HG03442 (cell line): ENCODE data around the gene ARHGAP6.
"Not testable (repeated sequence)": the region's sequence is repeated elsewhere in the genome, so short reads cannot be mapped to it uniquely, and the experiment has no call there.

Source experiments
- ATAC-seq: cut with Tn5 transposase; IDR thresholded peaks from one replicate; pipeline ENCODE4 v1.9.1; 2021; ENCODE audit warnings: mild to moderate bottlenecking, moderate library complexity; ENCODE audit not compliant: unreplicated experiment

The ARHGAP6 gene

DNA sequence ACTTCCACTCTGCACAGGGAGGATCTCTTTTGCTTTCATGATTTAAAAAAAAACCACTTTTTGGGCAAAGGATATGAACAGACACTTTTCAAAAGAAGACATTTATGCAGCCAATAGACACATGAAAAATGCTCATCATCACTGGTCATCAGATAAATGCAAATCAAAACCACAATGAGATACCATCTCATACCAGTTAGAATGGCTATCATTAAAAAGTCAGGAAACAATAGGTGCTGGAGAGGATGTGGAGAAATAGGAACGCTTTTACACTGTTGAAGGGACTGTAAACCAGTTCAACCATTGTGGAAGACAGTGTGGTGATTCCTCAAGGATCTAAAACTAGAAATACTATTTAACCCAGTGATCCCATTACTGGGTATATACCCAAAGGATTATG is 87.4 kb downstream of the ARHGAP6 start:
- not testable (repeated sequence) for ATAC-seq

DNA sequence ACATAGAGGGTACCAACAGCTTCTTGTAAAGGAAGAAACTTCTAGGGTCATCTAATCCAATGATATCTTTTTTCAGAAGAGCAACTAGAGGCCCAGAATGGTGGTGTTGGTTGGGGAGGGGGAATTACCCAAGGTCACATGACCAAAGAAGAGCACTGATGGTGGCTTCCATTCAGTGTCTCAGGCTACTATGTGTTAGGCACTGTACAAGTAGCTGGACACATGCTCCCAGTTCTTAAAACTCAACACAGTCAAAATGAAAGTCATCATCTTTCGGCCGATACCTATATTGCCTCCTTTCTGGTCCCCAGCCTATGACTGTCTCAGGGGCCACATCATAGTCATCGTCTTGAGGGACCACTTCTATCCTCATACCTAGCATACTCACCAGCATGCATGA is 88.1 kb downstream of the ARHGAP6 start:
- ATAC-seq: no peak

- ATAC-seq: no peak
Observed at GRCh38 chrX:11575332-11575731, 90.4 kb downstream of the ARHGAP6 start.

DNA sequence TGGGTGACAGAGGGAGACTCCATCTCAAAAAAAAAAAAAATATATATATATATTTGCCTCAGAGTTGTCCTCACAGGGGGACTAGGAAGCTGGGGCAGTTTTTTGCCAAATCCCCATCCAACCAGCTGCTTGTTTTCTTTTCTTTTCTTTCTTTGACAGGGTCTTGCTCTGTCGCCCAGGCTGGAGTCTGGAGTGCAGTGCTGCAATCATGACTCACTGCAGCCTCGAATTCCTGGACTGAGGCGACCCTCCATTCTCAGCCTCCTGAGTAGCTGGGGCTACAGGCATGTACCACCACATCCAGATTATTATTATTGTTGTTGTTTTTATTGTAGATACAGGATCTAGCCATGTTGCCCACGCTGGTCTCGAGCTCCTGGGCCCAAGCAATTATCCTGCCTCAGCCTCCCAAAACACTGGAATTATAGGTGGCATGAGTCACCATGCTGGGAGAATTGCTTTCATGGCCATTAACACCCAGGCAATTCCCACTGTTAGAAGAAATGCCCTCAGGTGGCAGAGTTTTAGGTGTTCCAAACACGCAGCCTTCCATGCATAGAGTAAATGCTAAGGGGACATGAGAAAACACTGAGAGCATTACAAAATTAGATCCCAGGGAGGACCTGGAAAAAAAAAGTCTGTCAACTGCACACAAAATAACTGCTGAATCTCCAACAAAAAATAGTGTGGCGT is 98.0 kb downstream of the ARHGAP6 start:
- no peak for ATAC-seq

DNA sequence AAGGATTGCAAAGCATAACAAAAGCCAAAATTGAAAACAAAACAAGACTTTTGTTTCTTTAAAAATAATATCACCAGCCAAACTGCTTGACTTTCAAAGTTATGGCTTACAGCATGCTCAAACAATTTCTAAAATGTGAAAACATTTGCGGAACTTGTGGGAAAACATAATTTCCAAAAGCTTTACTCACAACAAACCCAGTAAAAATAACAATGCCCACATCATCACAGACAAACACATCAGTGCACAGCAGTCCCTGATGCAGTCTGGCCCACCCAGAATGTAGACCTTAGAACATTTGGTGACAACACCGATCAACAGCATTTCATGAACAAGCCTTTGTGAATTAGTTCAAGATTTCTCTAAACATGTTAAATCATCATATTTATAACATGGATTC is 98.9 kb downstream of the ARHGAP6 start:
- no peak for ATAC-seq

DNA sequence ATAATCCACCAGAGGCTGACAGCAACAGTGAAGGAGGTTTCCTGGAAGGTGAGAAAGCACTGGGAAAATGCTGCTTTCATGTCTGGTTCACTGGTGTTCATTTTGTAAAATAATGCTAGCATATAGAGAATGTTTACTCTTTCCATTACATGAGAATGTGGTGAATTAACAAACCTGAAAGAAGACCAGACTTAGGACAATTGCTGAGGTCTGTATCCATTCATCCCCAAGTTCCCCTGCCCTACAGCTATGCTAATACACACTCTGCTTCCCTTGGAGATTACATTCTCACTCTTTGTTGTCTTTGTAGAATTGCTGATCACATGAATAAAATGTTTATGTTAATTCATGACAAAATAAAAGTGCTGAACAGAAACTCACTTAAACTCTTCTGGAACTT is 99.5 kb downstream of the ARHGAP6 start:
- ATAC-seq: no peak

DNA sequence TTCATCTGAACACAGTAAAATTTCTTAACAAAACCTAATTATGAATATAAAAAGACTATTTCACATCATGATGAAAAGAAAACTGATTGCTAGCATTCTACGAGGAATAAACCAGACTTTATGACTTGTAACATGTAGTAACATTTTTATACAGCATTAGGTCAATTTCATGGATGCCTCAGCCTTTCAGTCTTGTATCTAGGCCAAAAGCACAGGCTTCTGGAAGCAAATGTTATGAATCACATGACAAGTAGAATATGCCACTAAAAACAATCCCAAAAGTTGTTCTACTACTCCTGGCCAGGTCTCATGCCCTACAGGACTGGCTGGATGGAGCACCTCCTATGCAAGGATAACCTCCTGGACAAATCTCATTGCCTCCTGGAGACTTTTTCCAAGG is 101.2 kb downstream of the ARHGAP6 start:
- ATAC-seq: no peak

- no peak for ATAC-seq
Observed at GRCh38 chrX:11562570-11562969, 103.2 kb downstream of the ARHGAP6 start.

DNA sequence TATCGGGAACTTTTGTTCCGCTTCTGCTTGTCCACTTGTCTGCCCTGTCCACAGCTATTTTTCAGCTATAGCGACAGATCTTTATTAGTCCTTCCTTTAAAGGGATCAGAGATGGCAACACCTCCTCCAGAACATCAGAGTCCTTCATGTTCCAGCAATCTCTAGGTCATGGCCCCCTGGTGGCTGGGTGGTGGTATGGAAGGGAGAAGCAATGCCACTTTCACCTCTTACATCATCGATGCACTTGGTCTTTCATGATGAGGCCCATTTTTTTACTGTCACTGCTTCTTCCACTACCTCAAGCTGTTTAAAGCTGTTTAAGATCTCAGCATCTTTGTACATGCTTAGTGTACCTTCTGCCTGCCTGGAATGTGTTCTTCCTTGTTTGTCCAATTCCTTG is 106.7 kb downstream of the ARHGAP6 start:
- ATAC-seq: no peak

DNA sequence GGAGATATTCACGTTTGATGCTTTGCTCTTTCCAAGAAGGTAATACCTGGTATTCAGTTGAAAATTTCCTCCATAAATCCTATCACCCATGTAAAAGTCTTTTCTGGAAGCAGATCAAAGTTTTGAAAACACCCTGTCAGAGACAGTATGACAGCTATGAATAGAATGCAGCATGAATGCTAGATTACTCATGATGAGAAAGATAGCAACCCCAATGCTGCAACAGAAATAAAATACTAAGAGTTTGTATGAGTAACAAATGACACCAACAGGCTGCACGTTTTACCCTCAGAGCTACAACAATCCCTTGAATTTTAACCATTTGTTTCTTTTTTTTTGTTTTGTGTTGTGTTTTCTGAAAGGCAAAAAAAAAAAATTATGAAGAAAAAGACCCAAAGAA is 108.6 kb downstream of the ARHGAP6 start:
- ATAC-seq: no peak

GRCh38 chrX:11555759-11556158 is 110.0 kb downstream of the ARHGAP6 start:
- no peak for ATAC-seq

DNA sequence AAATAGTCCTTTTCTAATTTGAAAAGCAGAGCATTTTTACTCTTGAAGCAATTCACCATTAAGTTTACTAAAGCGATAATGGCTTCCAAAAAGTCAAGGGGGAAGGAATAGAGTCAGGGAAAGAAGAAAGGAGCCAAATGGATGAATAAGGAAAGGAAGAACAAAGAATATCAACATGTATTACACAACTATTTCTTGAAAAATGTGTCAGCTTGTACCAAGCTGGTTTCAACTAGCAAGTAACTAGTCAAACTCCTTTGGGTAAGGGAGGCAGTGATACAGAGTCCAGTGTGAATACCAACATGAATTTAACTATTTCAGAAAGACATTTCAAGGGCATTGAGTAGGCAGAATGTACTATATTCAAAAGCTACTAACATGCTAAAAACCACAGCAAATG is 112.1 kb downstream of the ARHGAP6 start:
- ATAC-seq: no peak

DNA sequence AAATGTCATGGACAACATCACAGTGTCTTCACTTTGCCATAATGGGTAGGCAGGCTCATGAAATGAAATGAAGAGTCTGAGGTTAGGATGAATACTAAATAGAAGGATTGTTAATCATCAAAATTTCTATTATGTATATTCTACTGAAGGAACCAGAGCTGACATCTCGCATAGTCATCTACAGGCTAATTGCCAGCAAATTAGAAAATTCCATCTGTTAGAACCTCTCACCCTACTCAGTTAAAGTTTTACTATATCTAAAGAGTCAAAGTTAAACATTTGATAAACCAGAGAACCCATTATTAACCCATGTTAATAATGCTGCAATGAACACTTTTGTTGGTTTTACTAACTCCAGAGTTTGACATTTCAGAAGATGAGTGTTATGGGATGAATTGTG is 114.6 kb downstream of the ARHGAP6 start:
- no peak for ATAC-seq

DNA sequence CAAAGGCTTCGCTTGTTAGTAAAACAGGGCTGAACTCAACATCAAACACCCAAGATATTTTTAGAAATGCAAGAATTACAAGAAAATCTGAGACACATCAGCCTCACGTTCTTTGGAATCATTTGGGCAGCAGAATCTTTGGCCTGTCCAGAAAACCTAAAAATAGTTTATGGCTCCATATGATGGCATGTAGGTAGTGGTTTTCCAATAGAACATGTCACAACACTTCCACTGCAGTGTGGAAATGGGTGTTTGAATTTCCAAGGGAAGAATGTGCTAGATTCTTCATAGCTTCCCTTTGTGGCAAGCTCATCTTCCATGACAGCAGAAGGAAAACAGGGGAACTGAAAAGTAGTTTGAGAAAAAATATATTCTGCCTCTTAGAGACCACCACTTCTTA is 118.8 kb downstream of the ARHGAP6 start:
- no peak for ATAC-seq

DNA sequence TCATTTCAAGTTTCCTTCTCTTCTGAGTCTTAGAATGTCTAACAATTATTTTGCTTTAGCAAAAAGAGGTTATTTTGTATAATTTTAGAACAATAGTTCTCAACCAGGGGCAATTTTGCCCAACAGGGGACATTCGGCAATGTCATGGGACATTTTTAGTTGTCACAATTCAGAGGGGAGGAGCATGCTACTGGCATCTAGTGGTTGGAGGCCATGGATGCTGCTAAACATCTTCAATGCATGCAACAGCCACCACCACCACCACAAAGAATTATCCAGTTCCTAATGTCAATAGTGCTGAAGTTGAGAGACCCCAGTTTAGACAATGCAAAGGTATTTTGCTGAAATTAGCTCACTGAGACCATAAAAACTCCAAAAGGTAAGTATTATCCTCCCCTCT is 122.5 kb downstream of the ARHGAP6 start:
- ATAC-seq: no peak

GRCh38 chrX:11541510-11541909 is 124.2 kb downstream of the ARHGAP6 start:
- no peak for ATAC-seq

- ATAC-seq: peak; percentile 75
Observed at GRCh38 chrX:11540532-11541377, 125.0 kb downstream of the ARHGAP6 start.

GRCh38 chrX:11537141-11537540 is 128.6 kb downstream of the ARHGAP6 start:
- no peak for ATAC-seq

GRCh38 chrX:11535156-11535919 is 130.4 kb downstream of the ARHGAP6 start:
- no peak for ATAC-seq

DNA sequence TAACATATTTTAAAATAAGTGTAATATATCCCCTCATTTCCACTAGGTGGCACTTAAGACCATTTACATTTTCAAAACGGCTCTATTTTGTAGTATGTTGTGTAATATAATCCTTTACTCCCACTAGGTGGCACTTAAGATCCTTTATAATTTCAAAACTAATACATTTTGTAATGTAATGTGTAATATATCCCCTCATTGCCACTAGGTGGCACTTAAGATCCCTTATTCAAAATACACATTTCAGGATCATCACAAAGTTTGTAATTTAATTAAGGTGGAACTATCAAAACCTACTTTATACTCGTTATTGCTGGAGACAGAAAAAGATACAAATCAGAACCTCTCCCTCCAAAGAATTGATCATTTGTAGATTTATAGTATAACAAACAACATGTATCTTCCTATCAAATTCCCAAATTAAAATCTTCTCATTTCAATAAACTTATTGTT is 132.5 kb downstream of the ARHGAP6 start:
- peak; percentile 80 for ATAC-seq

- no peak for ATAC-seq
Observed at GRCh38 chrX:11532291-11533078, 133.2 kb downstream of the ARHGAP6 start.
